ENCODE results near the gene BRCA1. TPM values are rescaled to one million over a fixed set of nuclear protein-coding genes. Genes with fewer than 3 reads are reported as not detected.
A peak's percentile ranks its signal among the peaks of the same experiment; 100 is the strongest.

Gene BRCA1
- total RNA-seq, 4 donors from 2014 or later, result 2.6 to 121 (median 5.8) TPM

- no peak for TF ChIP-seq CTCF (IDR thresholded peaks at IDR 0.05)
- no peak for TF ChIP-seq POLR2A (IDR thresholded peaks at IDR 0.05)
- no peak for TF ChIP-seq POLR2AphosphoS5 (IDR thresholded peaks at IDR 0.05)
- no peak for TF ChIP-seq EP300 (IDR thresholded peaks at IDR 0.05; ENCODE audit: low read depth)
- Histone ChIP-seq H3K27me3 (peaks cover 3% of the 10 kb centered on the region), H3K27ac (peak overlapping the region; percentile 85 to 91 (median 90)), H3K4me1 (peaks cover 6 to 52% (median 31%) of the 10 kb centered on the region in 4 donors), H3K9me3 (no peaks in the 10 kb centered on the region), H3K4me3 (peak overlapping the region in 1 of 4 donors; percentile 87), H3K36me3 (no peaks in the 10 kb centered on the region)
- DNase-seq, result no peak
- in situ Hi-C loops (cut with MboI; ENCODE audit: low pct_ligation_motif_present in 1 of 4, low pct_unique_long_range_greater_than_20kb in 1 of 4, low sequenced_read_pairs in 3 of 4), result loop anchor here in 1 of 4 donors (25.0 kb wide), 1 partner anchor 317 kb away; no protein-coding TSS in a partner anchor
- 70% methylated on average over 6 of the region's 6 CpGs; no CpG with 5 or more reads in 1 of the 2 donors for WGBS, 2 donors (ENCODE audit: low coverage in 1 of 2)
- intact Hi-C loops (cut with DNase I; ENCODE audit: low total_unique reads), result no loop called here
Measured at GRCh38 chr17:43020030-43020621, 105.0 kb downstream of the BRCA1 start.

- peaks cover 3% of the 10 kb centered on the region for H3K27me3 ChIP-seq
- no peak for TF ChIP-seq POLR2A (IDR thresholded peaks at IDR 0.05)
- TF ChIP-seq CTCF (IDR thresholded peaks at IDR 0.05), result no peak
- TF ChIP-seq EP300 (IDR thresholded peaks at IDR 0.05; ENCODE audit: low read depth), result no peak
- no peak for TF ChIP-seq POLR2AphosphoS5 (IDR thresholded peaks at IDR 0.05)
- no peaks in the 10 kb centered on the region for H3K9me3 ChIP-seq
- peak overlapping the region in 1 of 4 donors; percentile 87 for H3K4me3 ChIP-seq
- WGBS, 2 donors (ENCODE audit: low coverage in 1 of 2), result 16 to 35% methylated on average over 3 to 7 of the region's 7 CpGs
- in situ Hi-C loops (cut with MboI; ENCODE audit: low pct_ligation_motif_present in 1 of 4, low pct_unique_long_range_greater_than_20kb in 1 of 4, low sequenced_read_pairs in 3 of 4) (loop anchor here in 1 of 4 donors (25.0 kb wide), 1 partner anchor 318 kb away; no protein-coding TSS in a partner anchor), intact Hi-C loops (cut with DNase I; ENCODE audit: low total_unique reads) (loop anchor here (10.0 kb wide), 1 partner anchor 295 kb away; no protein-coding TSS in a partner anchor)
- peak; percentile 44 for DNase-seq
- H3K4me1 ChIP-seq, result peaks cover 6 to 47% (median 27%) of the 10 kb centered on the region in 4 donors
- H3K36me3 ChIP-seq, result no peaks in the 10 kb centered on the region
- peak overlapping the region; percentile 85 to 91 (median 90) for H3K27ac ChIP-seq
Measured at GRCh38 chr17:43019418-43019817, 105.7 kb downstream of the BRCA1 start.

- DNase-seq, result no peak
- Histone ChIP-seq H3K9me3 (no peaks in the 10 kb centered on the region), H3K4me1 (peaks cover 6 to 43% (median 24%) of the 10 kb centered on the region in 4 donors), H3K27ac (peak overlapping the region; percentile 24 to 91 (median 86)), H3K36me3 (no peaks in the 10 kb centered on the region), H3K27me3 (peaks cover 3% of the 10 kb centered on the region), H3K4me3 (no peak overlapping the region)
- in situ Hi-C loops (cut with MboI; ENCODE audit: low pct_ligation_motif_present in 1 of 4, low pct_unique_long_range_greater_than_20kb in 1 of 4, low sequenced_read_pairs in 3 of 4) (loop anchor here in 1 of 4 donors (25.0 kb wide), 1 partner anchor 318 kb away; no protein-coding TSS in a partner anchor), intact Hi-C loops (cut with DNase I; ENCODE audit: low total_unique reads) (loop anchor here (10.0 kb wide), 1 partner anchor 296 kb away; no protein-coding TSS in a partner anchor)
- TF ChIP-seq CTCF (IDR thresholded peaks at IDR 0.05) (no peak), POLR2A (IDR thresholded peaks at IDR 0.05) (no peak), POLR2AphosphoS5 (IDR thresholded peaks at IDR 0.05) (no peak), EP300 (IDR thresholded peaks at IDR 0.05; ENCODE audit: low read depth) (no peak)
- WGBS, 2 donors (ENCODE audit: low coverage in 1 of 2), result 43 to 50% methylated on average over 4 of the region's 4 CpGs
Measured at GRCh38 chr17:43018932-43019331, 106.2 kb downstream of the BRCA1 start.

- no peak overlapping the region for H3K4me3 ChIP-seq
- H3K9me3 ChIP-seq, result no peaks in the 10 kb centered on the region
- peaks cover 3% of the 10 kb centered on the region for H3K27me3 ChIP-seq
- intact Hi-C loops (cut with DNase I; ENCODE audit: low total_unique reads), result loop anchor here (10.0 kb wide), 1 partner anchor 297 kb away; no protein-coding TSS in a partner anchor
- in situ Hi-C loops (cut with MboI; ENCODE audit: low pct_ligation_motif_present in 1 of 4, low pct_unique_long_range_greater_than_20kb in 1 of 4, low sequenced_read_pairs in 3 of 4), result loop anchor here in 1 of 4 donors (25.0 kb wide), 1 partner anchor 319 kb away; no protein-coding TSS in a partner anchor
- peak overlapping the region in 2 of 4 donors; percentile 24 to 91 for H3K27ac ChIP-seq
- no peak for DNase-seq
- H3K36me3 ChIP-seq, result no peaks in the 10 kb centered on the region
- H3K4me1 ChIP-seq, result peaks cover 6 to 43% (median 24%) of the 10 kb centered on the region in 4 donors
- WGBS, 2 donors (ENCODE audit: low coverage in 1 of 2), result 60 to 69% methylated on average over 3 to 19 of the region's 19 CpGs
- TF ChIP-seq CTCF (IDR thresholded peaks at IDR 0.05) (no peak), POLR2A (IDR thresholded peaks at IDR 0.05) (no peak), EP300 (IDR thresholded peaks at IDR 0.05; ENCODE audit: low read depth) (no peak), POLR2AphosphoS5 (IDR thresholded peaks at IDR 0.05) (no peak)
Measured at GRCh38 chr17:43018008-43018853, 106.9 kb downstream of the BRCA1 start.

All from transverse colon (tissue), 4 donors.